NCI-H345 treated with DMSO at 0.1 percent for 48 hours (cell line): ENCODE measurements around the gene COL11A2.
A peak's percentile ranks its signal among the peaks of the same experiment; 100 is the strongest.
"Not testable (repeated sequence)": the region's sequence is repeated elsewhere in the genome, so short reads cannot be mapped to it uniquely, and the experiment has no call there.

Experiments used
- DNase-seq: peaks from one replicate; lab custom pipeline; 2025; ENCODE audit not compliant: unreplicated experiment; lab: John Stamatoyannopoulos, UW

Gene COL11A2

GRCh38 chr6:33160096-33160495 is 32.2 kb downstream of the COL11A2 start:
- DNase-seq: no peak

- no peak for DNase-seq
These were observed 35.3 kb downstream of the COL11A2 start for GRCh38 chr6:33156964-33157363.

GRCh38 chr6:33156561-33156960 is 35.7 kb downstream of the COL11A2 start:
- no peak for DNase-seq

- no peak for DNase-seq
These were observed 37.9 kb downstream of the COL11A2 start for GRCh38 chr6:33154349-33154748.

- DNase-seq: no peak
These were observed 41.2 kb downstream of the COL11A2 start for GRCh38 chr6:33151050-33151449.

GRCh38 chr6:33150560-33150959 is 41.7 kb downstream of the COL11A2 start:
- not testable (repeated sequence) for DNase-seq

GRCh38 chr6:33147807-33148666 is 44.2 kb downstream of the COL11A2 start:
- DNase-seq: peak; percentile 27

- DNase-seq: no peak
These were observed 47.9 kb downstream of the COL11A2 start for GRCh38 chr6:33144373-33144772.

GRCh38 chr6:33143113-33143770 is 49.0 kb downstream of the COL11A2 start:
- DNase-seq: no peak

- DNase-seq: no peak
These were observed 49.7 kb downstream of the COL11A2 start for GRCh38 chr6:33142501-33143070.

- no peak for DNase-seq
These were observed 51.7 kb downstream of the COL11A2 start for GRCh38 chr6:33140556-33140955.

- DNase-seq: no peak
These were observed 52.6 kb downstream of the COL11A2 start for GRCh38 chr6:33139596-33140206.

- DNase-seq: no peak
These were observed 55.9 kb downstream of the COL11A2 start for GRCh38 chr6:33136310-33136900.

- no peak for DNase-seq
These were observed 60.2 kb downstream of the COL11A2 start for GRCh38 chr6:33132081-33132524.

- DNase-seq: no peak
These were observed 63.9 kb downstream of the COL11A2 start for GRCh38 chr6:33128318-33128717.

- DNase-seq: no peak
These were observed 66.1 kb downstream of the COL11A2 start for GRCh38 chr6:33126101-33126714.

- no peak for DNase-seq
These were observed 67.3 kb downstream of the COL11A2 start for GRCh38 chr6:33124947-33125346.

- DNase-seq: no peak
These were observed 67.8 kb downstream of the COL11A2 start for GRCh38 chr6:33124525-33124901.

- no peak for DNase-seq
These were observed 68.3 kb downstream of the COL11A2 start for GRCh38 chr6:33123732-33124524.

- DNase-seq: no peak
These were observed 69.1 kb downstream of the COL11A2 start for GRCh38 chr6:33123181-33123580.
